H9 (cell line): ENCODE data around the gene SFXN1. TPM values are rescaled to one million over a fixed set of nuclear protein-coding genes. Genes with fewer than 3 reads are reported as not detected.

Experiments used
- DNase-seq: peaks from one replicate; pipeline ENCODE4 v3.0.0-alpha.2; 2017
- H2AFZ ChIP-seq: one replicate; pipeline ENCODE4 v1.6.1; 2013; ENCODE audit warnings: mild to moderate bottlenecking, low read length, control low read depth, moderate library complexity
- H2AK5ac ChIP-seq: 2 replicates; pipeline ENCODE4 v1.6.1; 2013; ENCODE audit warnings: low read length, control low read depth, mixed read lengths; ENCODE audit not compliant: insufficient read length
- H2BK120ac ChIP-seq: one replicate; pipeline ENCODE4 v1.6.1; 2013; ENCODE audit warnings: low read depth, mild to moderate bottlenecking, low read length, control low read depth, inconsistent platforms; ENCODE audit not compliant: poor library complexity, severe bottlenecking
- H2BK12ac ChIP-seq: 2 replicates; pipeline ENCODE4 v1.6.1; 2013; ENCODE audit warnings: low read length, control low read depth, mixed read lengths, low read depth; ENCODE audit not compliant: insufficient read length
- H2BK15ac ChIP-seq: 2 replicates; pipeline ENCODE4 v1.6.1; 2013; ENCODE audit warnings: low read depth, low read length, control low read depth
- H2BK20ac ChIP-seq: one replicate; pipeline ENCODE4 v1.6.1; 2013; ENCODE audit warnings: low read depth, mild to moderate bottlenecking, low read length, control low read depth, inconsistent platforms; ENCODE audit not compliant: poor library complexity, severe bottlenecking
- H2BK5ac ChIP-seq: 2 replicates; pipeline ENCODE4 v1.6.1; 2013; ENCODE audit warnings: low read length, control low read depth, mixed read lengths; ENCODE audit not compliant: insufficient read length
- H3K14ac ChIP-seq: 2 replicates; pipeline ENCODE4 v1.6.1; 2013; ENCODE audit warnings: low read length, control low read depth; ENCODE audit not compliant: insufficient read depth
- H3K18ac ChIP-seq: 2 replicates; pipeline ENCODE4 v1.6.1; 2013; ENCODE audit warnings: low read depth, mild to moderate bottlenecking, mixed read lengths, low read length, control low read depth; ENCODE audit not compliant: insufficient read length
- H3K23ac ChIP-seq: 2 replicates; pipeline ENCODE4 v1.6.1; 2013; ENCODE audit warnings: low read length, control low read depth, mixed read lengths, low read depth; ENCODE audit not compliant: insufficient read length
- H3K23me2 ChIP-seq: 2 replicates; pipeline ENCODE4 v1.6.1; 2013; ENCODE audit warnings: low read depth, mild to moderate bottlenecking, mixed read lengths, low read length, control low read depth; ENCODE audit not compliant: insufficient read length, poor library complexity, severe bottlenecking
- H3K27ac ChIP-seq: 2 replicates; pipeline ENCODE4 v1.5.1; 2013; ENCODE audit warnings: low read length, control low read depth, mixed read lengths, low read depth; ENCODE audit not compliant: insufficient read length
- H3K27me3 ChIP-seq: 2 replicates; pipeline ENCODE4 v1.6.1; 2013; ENCODE audit warnings: low read length, control low read depth, inconsistent platforms; ENCODE audit not compliant: insufficient read depth
- H3K4ac ChIP-seq: 2 replicates; pipeline ENCODE4 v1.6.1; 2013; ENCODE audit warnings: low read depth, mild to moderate bottlenecking, control low read depth, inconsistent platforms, low read length, moderate library complexity
- H3K4me1 ChIP-seq: 2 replicates; pipeline ENCODE4 v1.6.1; 2013; ENCODE audit warnings: low read length, control low read depth, inconsistent platforms; ENCODE audit not compliant: insufficient read depth
- H3K4me2 ChIP-seq: 2 replicates; pipeline ENCODE4 v1.6.1; 2013; ENCODE audit warnings: low read length, control low read depth, mixed read lengths; ENCODE audit not compliant: insufficient read length, insufficient read depth
- H3K56ac ChIP-seq: 2 replicates; pipeline ENCODE4 v1.6.1; 2013; ENCODE audit warnings: low read depth, mild to moderate bottlenecking, mixed read lengths, low read length, control low read depth; ENCODE audit not compliant: insufficient read length
- H3K79me1 ChIP-seq: 2 replicates; pipeline ENCODE4 v1.6.1; 2013; ENCODE audit warnings: low read depth, mild to moderate bottlenecking, moderate library complexity, low read length, control low read depth, inconsistent platforms; ENCODE audit not compliant: insufficient read depth, poor library complexity, severe bottlenecking
- H3K79me2 ChIP-seq: 2 replicates; pipeline ENCODE4 v1.6.1; 2013; ENCODE audit warnings: low read length, control low read depth, inconsistent platforms; ENCODE audit not compliant: insufficient read depth
- H3K9ac ChIP-seq: 2 replicates; pipeline ENCODE4 v1.6.1; 2013; ENCODE audit warnings: low read length, control low read depth, mixed read lengths; ENCODE audit not compliant: insufficient read length; ENCODE audit errors: extremely low read depth
- H3K9me3 ChIP-seq: one replicate; pipeline ENCODE4 v1.6.1; 2013; ENCODE audit warnings: low read depth, low read length, inconsistent platforms; ENCODE audit not compliant: control insufficient read depth
- H3T11ph ChIP-seq: one replicate; pipeline ENCODE4 v1.6.1; 2013; ENCODE audit warnings: mild to moderate bottlenecking, low read length, control low read depth, inconsistent platforms
- H4K20me1 ChIP-seq: one replicate; pipeline ENCODE4 v1.6.1; 2013; ENCODE audit not compliant: control insufficient read depth, insufficient read length, insufficient read depth
- H4K5ac ChIP-seq: 2 replicates; pipeline ENCODE4 v1.6.1; 2013; ENCODE audit warnings: low read depth, mild to moderate bottlenecking, mixed read lengths, low read length, control low read depth; ENCODE audit not compliant: insufficient read length
- H4K8ac ChIP-seq: replicated peaks from 2 replicates; pipeline ENCODE4 v1.6.1; 2013; ENCODE audit warnings: low read length, control low read depth, mixed read lengths, low read depth; ENCODE audit not compliant: insufficient read length
- H4K91ac ChIP-seq: 2 replicates; pipeline ENCODE4 v1.6.1; 2013; ENCODE audit warnings: low read depth, mild to moderate bottlenecking, moderate library complexity, mixed read lengths, low read length, control low read depth; ENCODE audit not compliant: insufficient read length
- H3K27ac Mint-ChIP-seq, 3 experiments: 2 replicates in 2 of 3; 3 replicates in 1 of 3; pipeline ENCODE4 v1.8.0; 2020 to 2021; ENCODE audit warnings: mixed read lengths in 3 of 3, mild to moderate bottlenecking in 1 of 3, moderate library complexity in 1 of 3
- H3K27me3 Mint-ChIP-seq: 2 replicates; pipeline ENCODE4 v1.8.0; 2021; ENCODE audit warnings: low read depth, mild to moderate bottlenecking, moderate library complexity, mixed read lengths
- H3K36me3 Mint-ChIP-seq, 3 experiments: 2 replicates in 2 of 3; 3 replicates in 1 of 3; pipeline ENCODE4 v1.8.0; 2020 to 2021; ENCODE audit warnings: low read depth in 3 of 3, mixed read lengths in 3 of 3; ENCODE audit not compliant: insufficient read depth in 1 of 3
- H3K4me1 Mint-ChIP-seq, 2 experiments: 2 replicates each; pipeline ENCODE4 v1.8.0; 2020; ENCODE audit warnings: mixed read lengths in 2 of 2
- H3K4me3 Mint-ChIP-seq, 2 experiments: 2 replicates in 1 of 2; 3 replicates in 1 of 2; pipeline ENCODE4 v1.8.0; 2020 to 2021; ENCODE audit warnings: mild to moderate bottlenecking in 2 of 2, mixed read lengths in 2 of 2, moderate library complexity in 1 of 2
- H3K9me3 Mint-ChIP-seq, 2 experiments: 2 replicates in 1 of 2; 3 replicates in 1 of 2; pipeline ENCODE4 v1.8.0; 2020; ENCODE audit warnings: mild to moderate bottlenecking in 2 of 2, mixed read lengths in 2 of 2, moderate library complexity in 1 of 2
- WGBS: extraction: QIAGEN DNeasy Blood & Tissue Kit; methylation state at CpG from one replicate; pipeline ENCODE4 v1.1.7; 2013; ENCODE audit warnings: missing lambda C conversion rate, low lambda C conversion rate, mixed read lengths; ENCODE audit not compliant: insufficient read length; ENCODE audit errors: extremely low coverage; 5-methylcytosine and 5-hydroxymethylcytosine counted together
- total RNA-seq: library from RNA; stranded (reverse); gene quantifications from 2 replicates; pipeline ENCODE4 v1.2.1, GENCODE V29; 2021
- TF ChIP-seq, protein P1 (sequence below): fragments of 200-600 bp; sonication (generic); conservative IDR thresholded peaks from 3 replicates; pipeline ENCODE4 v1.8.0; 2021; ENCODE audit warnings: antibody characterized with exemption, mild to moderate bottlenecking

Gene SFXN1
- total RNA-seq, 1 experiment from 2014 or later, result 99.2 TPM

DNA sequence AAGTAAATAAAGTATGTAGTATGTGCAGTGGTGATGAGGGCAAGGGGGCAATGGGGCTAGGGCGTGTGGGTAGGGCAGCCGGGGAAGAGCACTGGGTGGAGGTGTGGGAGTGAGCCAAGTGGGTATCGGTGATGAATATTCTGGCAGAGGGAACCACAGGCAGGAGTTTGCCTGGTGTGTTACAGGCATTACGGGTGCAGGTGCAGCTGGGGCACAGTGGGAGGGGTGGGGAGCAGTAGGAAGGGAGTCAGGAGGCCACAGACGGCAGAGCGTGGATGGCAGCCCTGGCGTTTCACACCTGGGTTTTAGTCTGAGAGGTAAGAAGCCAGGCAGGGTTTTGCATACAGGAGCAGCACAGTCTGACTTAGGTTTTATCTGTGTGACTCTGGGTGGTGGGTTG is 35.4 kb downstream of the SFXN1 start:
- Histone ChIP-seq H3K4ac (no peak overlapping the region), H4K20me1 (no peaks in the 10 kb centered on the region), H2BK12ac (no peak overlapping the region), H2BK15ac (no peak overlapping the region), H3K9ac (no peak overlapping the region), H3K4me2 (no peak overlapping the region), H3K79me2 (no peaks in the 10 kb centered on the region), H4K91ac (no peak overlapping the region), H3K9me3 (no peaks in the 10 kb centered on the region), H3K27ac (no peak overlapping the region), H2AK5ac (no peak overlapping the region), H4K8ac (no peak overlapping the region), H3K23ac (no peak overlapping the region), H3K56ac (no peak overlapping the region), H3K27me3 (no peaks in the 10 kb centered on the region), H3K23me2 (no peaks in the 10 kb centered on the region), H2AFZ (no peak overlapping the region), H4K5ac (no peak overlapping the region), H2BK120ac (no peak overlapping the region), H2BK5ac (no peak overlapping the region), H3K79me1 (no peaks in the 10 kb centered on the region), H3K14ac (no peak overlapping the region), H3K4me1 (no peaks in the 10 kb centered on the region), H2BK20ac (no peak overlapping the region), H3K18ac (no peak overlapping the region), H3T11ph (no peak overlapping the region)
- TF ChIP-seq, protein P1, sequence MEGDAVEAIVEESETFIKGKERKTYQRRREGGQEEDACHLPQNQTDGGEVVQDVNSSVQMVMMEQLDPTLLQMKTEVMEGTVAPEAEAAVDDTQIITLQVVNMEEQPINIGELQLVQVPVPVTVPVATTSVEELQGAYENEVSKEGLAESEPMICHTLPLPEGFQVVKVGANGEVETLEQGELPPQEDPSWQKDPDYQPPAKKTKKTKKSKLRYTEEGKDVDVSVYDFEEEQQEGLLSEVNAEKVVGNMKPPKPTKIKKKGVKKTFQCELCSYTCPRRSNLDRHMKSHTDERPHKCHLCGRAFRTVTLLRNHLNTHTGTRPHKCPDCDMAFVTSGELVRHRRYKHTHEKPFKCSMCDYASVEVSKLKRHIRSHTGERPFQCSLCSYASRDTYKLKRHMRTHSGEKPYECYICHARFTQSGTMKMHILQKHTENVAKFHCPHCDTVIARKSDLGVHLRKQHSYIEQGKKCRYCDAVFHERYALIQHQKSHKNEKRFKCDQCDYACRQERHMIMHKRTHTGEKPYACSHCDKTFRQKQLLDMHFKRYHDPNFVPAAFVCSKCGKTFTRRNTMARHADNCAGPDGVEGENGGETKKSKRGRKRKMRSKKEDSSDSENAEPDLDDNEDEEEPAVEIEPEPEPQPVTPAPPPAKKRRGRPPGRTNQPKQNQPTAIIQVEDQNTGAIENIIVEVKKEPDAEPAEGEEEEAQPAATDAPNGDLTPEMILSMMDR, result no peak
- Mint-ChIP-seq H3K27me3 (peaks cover 1% of the 10 kb centered on the region; the same call in 1 of the 2 replicates), H3K36me3 (peaks cover 67 to 94% (median 92%) of the 10 kb centered on the region in 3 experiments), H3K9me3 (no peaks in the 10 kb centered on the region), H3K27ac (peak overlapping the region in 2 of 3 experiments; percentile 70 to 78; a peak in 2 of 7 replicates), H3K4me1 (no peaks in the 10 kb centered on the region), H3K4me3 (no peak overlapping the region)
- no CpG with 5 or more reads among the region's 7 CpGs for WGBS
- DNase-seq, result no peak
